Measurements from ENCODE around the gene AMMECR1. TPM values are rescaled to one million over a fixed set of nuclear protein-coding genes. Genes with fewer than 3 reads are reported as not detected.

The AMMECR1 gene
- total RNA-seq, 2 donors from 2014 or later, result 1.7 to 2.5 TPM

DNA sequence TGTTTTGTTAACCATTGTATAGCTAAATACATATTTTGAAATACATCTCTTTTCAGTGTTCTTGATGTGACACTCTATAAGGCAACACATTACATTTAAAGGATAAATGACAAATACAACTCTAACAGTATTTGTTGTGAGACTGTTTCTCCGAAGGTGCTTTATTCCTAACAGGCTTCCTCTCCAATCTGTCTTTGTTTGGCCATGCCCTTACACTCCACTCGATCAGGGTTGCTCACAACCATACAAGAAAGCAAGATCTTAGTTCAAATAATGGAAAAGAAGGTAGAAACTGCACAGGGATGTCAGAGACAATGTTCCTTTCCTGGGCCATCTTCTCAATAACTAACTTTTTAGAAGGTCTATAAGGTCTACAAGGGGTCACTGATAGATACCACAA lies 36.5 kb downstream of the AMMECR1 start:
- Histone ChIP-seq H3K4me3 (no peak overlapping the region), H3K4me1 (no peaks in the 10 kb centered on the region), H3K9me3 (no peaks in the 10 kb centered on the region), H3K27me3 (no peaks in the 10 kb centered on the region), H3K27ac (no peak overlapping the region), H3K36me3 (no peaks in the 10 kb centered on the region)
- DNase-seq (ENCODE audit: low spot score), result no peak
- no peak for TF ChIP-seq CTCF (IDR thresholded peaks at IDR 0.05)

DNA sequence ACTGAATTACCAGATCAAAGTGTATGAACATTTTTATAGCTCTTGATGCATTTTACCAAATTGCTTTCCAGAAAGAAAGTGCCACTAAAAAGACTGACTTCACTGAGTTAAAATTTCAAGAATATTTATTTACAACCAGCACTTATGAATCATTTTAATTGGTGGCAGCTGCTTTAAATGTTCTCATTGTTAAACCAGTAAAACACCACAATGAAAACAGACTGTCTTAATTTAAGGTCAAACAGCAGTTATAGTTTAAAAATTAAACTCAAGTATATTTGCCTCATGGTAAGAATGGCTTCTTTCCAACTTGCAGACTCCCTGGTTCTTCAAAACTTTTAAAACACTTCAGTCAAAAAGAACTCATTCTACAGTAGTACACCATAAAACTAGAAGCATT lies 36.9 kb downstream of the AMMECR1 start:
- no peak for TF ChIP-seq CTCF (IDR thresholded peaks at IDR 0.05)
- no peak for DNase-seq (ENCODE audit: low spot score)
- Histone ChIP-seq H3K27me3 (no peaks in the 10 kb centered on the region), H3K27ac (no peak overlapping the region), H3K9me3 (no peaks in the 10 kb centered on the region), H3K36me3 (no peaks in the 10 kb centered on the region), H3K4me1 (no peaks in the 10 kb centered on the region), H3K4me3 (no peak overlapping the region)

- Histone ChIP-seq H3K4me3 (no peak overlapping the region), H3K4me1 (no peaks in the 10 kb centered on the region), H3K27me3 (no peaks in the 10 kb centered on the region), H3K27ac (no peak overlapping the region), H3K36me3 (no peaks in the 10 kb centered on the region), H3K9me3 (no peaks in the 10 kb centered on the region)
- DNase-seq (ENCODE audit: low spot score), result no peak
- TF ChIP-seq CTCF (IDR thresholded peaks at IDR 0.05), result no peak
These were observed 40.3 kb downstream of the AMMECR1 start for GRCh38 chrX:110277609-110278008.

DNA sequence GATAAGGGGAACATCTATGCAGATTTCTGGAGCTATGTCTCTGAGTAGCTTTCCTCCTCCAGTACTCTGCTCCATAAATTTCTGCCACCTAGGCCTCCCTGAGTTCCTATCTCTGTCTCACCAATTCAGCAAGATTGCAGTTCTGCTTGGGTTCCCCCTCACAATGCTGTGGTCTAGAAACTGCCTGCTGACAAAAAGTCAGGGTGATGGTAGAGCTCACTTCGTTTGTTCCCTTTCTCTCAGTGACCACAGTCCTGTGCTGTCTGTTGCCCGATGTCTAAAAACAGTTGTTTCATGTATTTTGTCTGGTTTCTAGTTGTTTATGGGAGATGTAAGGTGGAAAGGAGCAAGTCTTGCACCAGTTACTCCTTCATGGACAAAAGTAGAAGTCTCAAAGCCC lies 41.1 kb downstream of the AMMECR1 start:
- no peaks in the 10 kb centered on the region for H3K9me3 ChIP-seq
- H3K27me3 ChIP-seq, result no peaks in the 10 kb centered on the region
- no peaks in the 10 kb centered on the region for H3K4me1 ChIP-seq
- H3K27ac ChIP-seq, result no peak overlapping the region
- no peak for TF ChIP-seq CTCF (IDR thresholded peaks at IDR 0.05)
- no peaks in the 10 kb centered on the region for H3K36me3 ChIP-seq
- no peak overlapping the region for H3K4me3 ChIP-seq
- no peak for DNase-seq (ENCODE audit: low spot score)

DNA sequence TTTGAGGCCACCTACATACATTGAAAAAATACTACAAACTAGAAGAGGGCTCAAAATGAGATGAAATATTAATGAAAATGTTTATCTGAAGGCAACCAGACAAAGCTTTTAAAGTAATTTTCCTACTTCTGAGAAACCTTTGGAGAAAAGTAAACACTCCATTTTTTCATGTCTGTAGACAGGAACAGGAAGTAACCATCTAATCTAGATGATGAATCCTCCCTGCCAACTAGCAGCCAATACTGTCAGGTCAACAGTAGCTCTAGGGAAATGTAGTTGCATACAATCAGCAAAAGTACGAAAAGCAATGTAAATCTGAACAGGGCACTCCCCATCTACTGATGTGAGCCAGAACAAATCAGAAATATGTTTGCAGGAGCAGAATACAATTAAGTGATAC lies 49.0 kb downstream of the AMMECR1 start:
- no peak for TF ChIP-seq CTCF (IDR thresholded peaks at IDR 0.05)
- Histone ChIP-seq H3K9me3 (no peaks in the 10 kb centered on the region), H3K27ac (peak overlapping the region in 1 of 2 donors; percentile 8), H3K4me3 (no peak overlapping the region), H3K4me1 (no peaks in the 10 kb centered on the region), H3K36me3 (no peaks in the 10 kb centered on the region), H3K27me3 (no peaks in the 10 kb centered on the region)
- no peak for DNase-seq (ENCODE audit: low spot score)

DNA sequence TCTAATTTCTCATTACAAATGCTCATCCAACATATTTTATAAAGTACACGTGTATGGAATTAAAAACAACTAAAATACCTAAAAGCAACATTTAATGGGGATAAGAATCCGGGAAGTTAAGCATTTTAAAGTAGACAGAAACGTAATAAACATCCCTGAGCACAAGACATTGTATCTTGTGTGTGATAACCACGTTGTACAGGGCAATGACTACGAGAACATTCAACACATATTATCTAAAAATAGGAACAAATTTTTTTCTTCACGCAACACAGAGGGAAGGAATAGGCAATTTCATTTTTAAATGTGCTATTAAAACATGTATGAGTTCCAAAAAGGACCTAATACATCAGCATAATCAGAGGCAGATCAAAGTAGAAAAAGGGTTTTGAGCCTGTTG lies 49.5 kb downstream of the AMMECR1 start:
- Histone ChIP-seq H3K27ac (peak overlapping the region in 1 of 2 donors; percentile 8), H3K4me1 (no peaks in the 10 kb centered on the region), H3K36me3 (no peaks in the 10 kb centered on the region), H3K27me3 (no peaks in the 10 kb centered on the region), H3K4me3 (no peak overlapping the region), H3K9me3 (no peaks in the 10 kb centered on the region)
- no peak for TF ChIP-seq CTCF (IDR thresholded peaks at IDR 0.05)
- DNase-seq (ENCODE audit: low spot score), result no peak
